Measurements from ENCODE around the gene SASH1.

The SASH1 gene

GRCh38 chr6:148453906-148454305 lies 111.3 kb downstream of the SASH1 start:
- TF ChIP-seq CTCF (conservative IDR thresholded peaks at IDR 0.05; ENCODE audit: low read depth, low read length): no peak
- no peak overlapping the region for H3K4me3 ChIP-seq (ENCODE audit: low read depth, low read length)
- no peak for DNase-seq (ENCODE audit: low read depth)

GRCh38 chr6:148455225-148455624 lies 112.6 kb downstream of the SASH1 start:
- peak; percentile 92 for DNase-seq (ENCODE audit: low read depth)
- no peak overlapping the region for H3K4me3 ChIP-seq (ENCODE audit: low read depth, low read length)
- no peak for TF ChIP-seq CTCF (conservative IDR thresholded peaks at IDR 0.05; ENCODE audit: low read depth, low read length)

GRCh38 chr6:148455674-148456558 lies 113.3 kb downstream of the SASH1 start:
- DNase-seq (ENCODE audit: low read depth): no peak
- H3K4me3 ChIP-seq (ENCODE audit: low read depth, low read length): no peak overlapping the region
- TF ChIP-seq CTCF (conservative IDR thresholded peaks at IDR 0.05; ENCODE audit: low read depth, low read length): no peak

- TF ChIP-seq CTCF (conservative IDR thresholded peaks at IDR 0.05; ENCODE audit: low read depth, low read length): no peak
- DNase-seq (ENCODE audit: low read depth): peak; percentile 42
- H3K4me3 ChIP-seq (ENCODE audit: low read depth, low read length): no peak overlapping the region
Observed at GRCh38 chr6:148457137-148457842, 114.7 kb downstream of the SASH1 start.

GRCh38 chr6:148457843-148458159 lies 115.2 kb downstream of the SASH1 start:
- no peak overlapping the region for H3K4me3 ChIP-seq (ENCODE audit: low read depth, low read length)

GRCh38 chr6:148459238-148459637 lies 116.6 kb downstream of the SASH1 start:
- H3K4me3 ChIP-seq (ENCODE audit: low read depth, low read length): no peak overlapping the region
- DNase-seq (ENCODE audit: low read depth): no peak
- no peak for TF ChIP-seq CTCF (conservative IDR thresholded peaks at IDR 0.05; ENCODE audit: low read depth, low read length)

More at GRCh38 chr6:148457843-148458159, 115.2 kb downstream of the SASH1 start:
- TF ChIP-seq CTCF (conservative IDR thresholded peaks at IDR 0.05; ENCODE audit: low read depth, low read length): no peak
- DNase-seq (ENCODE audit: low read depth): no peak
